Peyer's patch (tissue), 4 donors: ENCODE measurements around the gene GSDMA.

ENCODE experiments used
- POLR2A ChIP-seq, 2 donors: fragments of 450-650 bp; IDR thresholded peaks; one replicate each; pipeline ENCODE4 v1.5.1; 2017; ENCODE audit warnings: antibody characterized with exemption in 2 of 2, mild to moderate bottlenecking in 2 of 2, moderate library complexity in 2 of 2
- TF ChIP-seq, protein P1 (sequence below), 6 experiments: fragments of 450-650 bp in 4 of 6; fragments of 200-600 bp in 2 of 6; sonication (generic) in 1 of 6; IDR thresholded peaks; one replicate each; pipeline ENCODE4 v1.5.1; 2017 to 2019; ENCODE audit warnings: antibody characterized with exemption in 6 of 6, mild to moderate bottlenecking in 3 of 6, moderate library complexity in 1 of 6

DNA sequence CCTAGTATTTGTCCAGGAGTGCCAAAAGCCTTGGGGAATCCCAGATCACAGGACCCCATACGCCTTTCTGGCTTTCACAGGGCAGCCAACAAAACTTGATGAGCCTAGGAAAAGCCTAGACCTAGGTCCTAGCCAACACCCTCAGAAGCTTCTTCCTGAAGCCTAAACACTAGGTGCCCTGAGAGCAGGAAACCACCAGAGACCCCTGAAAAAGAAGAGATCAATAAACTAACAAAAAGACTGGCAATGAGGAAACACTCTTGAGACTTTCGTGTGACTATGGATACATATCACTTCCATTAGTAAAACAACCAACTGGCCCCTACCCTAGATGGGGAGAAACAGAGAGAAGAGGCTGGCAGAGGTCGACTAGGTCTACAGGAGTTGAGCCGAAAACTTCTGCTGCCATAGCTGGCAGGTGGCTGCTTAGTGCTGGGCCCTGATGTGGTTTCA is 36.6 kb upstream of the GSDMA start:
- TF ChIP-seq, protein P1, sequence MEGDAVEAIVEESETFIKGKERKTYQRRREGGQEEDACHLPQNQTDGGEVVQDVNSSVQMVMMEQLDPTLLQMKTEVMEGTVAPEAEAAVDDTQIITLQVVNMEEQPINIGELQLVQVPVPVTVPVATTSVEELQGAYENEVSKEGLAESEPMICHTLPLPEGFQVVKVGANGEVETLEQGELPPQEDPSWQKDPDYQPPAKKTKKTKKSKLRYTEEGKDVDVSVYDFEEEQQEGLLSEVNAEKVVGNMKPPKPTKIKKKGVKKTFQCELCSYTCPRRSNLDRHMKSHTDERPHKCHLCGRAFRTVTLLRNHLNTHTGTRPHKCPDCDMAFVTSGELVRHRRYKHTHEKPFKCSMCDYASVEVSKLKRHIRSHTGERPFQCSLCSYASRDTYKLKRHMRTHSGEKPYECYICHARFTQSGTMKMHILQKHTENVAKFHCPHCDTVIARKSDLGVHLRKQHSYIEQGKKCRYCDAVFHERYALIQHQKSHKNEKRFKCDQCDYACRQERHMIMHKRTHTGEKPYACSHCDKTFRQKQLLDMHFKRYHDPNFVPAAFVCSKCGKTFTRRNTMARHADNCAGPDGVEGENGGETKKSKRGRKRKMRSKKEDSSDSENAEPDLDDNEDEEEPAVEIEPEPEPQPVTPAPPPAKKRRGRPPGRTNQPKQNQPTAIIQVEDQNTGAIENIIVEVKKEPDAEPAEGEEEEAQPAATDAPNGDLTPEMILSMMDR (IDR thresholded peaks at IDR 0.05): no peak
- no peak for TF ChIP-seq POLR2A (IDR thresholded peaks at IDR 0.05)
